HEK293 (cell line): Measurements from ENCODE around the gene ZNF680.
"Not testable (repeated sequence)": the region's sequence is repeated elsewhere in the genome, so short reads cannot be mapped to it uniquely, and the experiment has no call there.

Experiments used
- CTCF ChIA-PET: fragments of 350-600 bp; formaldehyde crosslinking; extraction: SDS; loops from one replicate; lab custom pipeline; 2021; ENCODE audit warnings: antibody characterized with exemption; lab: Yijun Ruan, JAX
- POLR2A ChIA-PET: fragments of 300-600 bp; formaldehyde crosslinking; extraction: SDS; loops from one replicate; lab custom pipeline; 2020; ENCODE audit warnings: antibody characterized with exemption, inconsistent platforms; lab: Yijun Ruan, JAX
- H3K27ac ChIP-seq: fragments of 200-500 bp; sonication (Bioruptor generic); 2 replicates; pipeline ENCODE4 v1.5.1; 2014; ENCODE audit warnings: low read depth, low read length, control low read depth, inconsistent platforms; ENCODE audit errors: extremely low read depth
- H3K36me3 ChIP-seq, 2 experiments: fragments of 200-500 bp in 1 of 2; sonication (Bioruptor generic) in 1 of 2; 1 replicate in 1 of 2; 2 replicates in 1 of 2; pipeline ENCODE4 v1.5.1; 2014 to 2017; ENCODE audit warnings: inconsistent platforms in 2 of 2, low read length in 2 of 2; ENCODE audit not compliant: control insufficient read depth in 2 of 2, insufficient read depth in 1 of 2
- H3K4me1 ChIP-seq: fragments of 200-500 bp; sonication (Bioruptor generic); 2 replicates; pipeline ENCODE4 v1.5.1; 2014; ENCODE audit warnings: mild to moderate bottlenecking, low read length, inconsistent platforms; ENCODE audit not compliant: control insufficient read depth, insufficient read depth
- H3K4me3 ChIP-seq: 2 replicates; pipeline ENCODE4 v1.5.1; 2011; ENCODE audit warnings: low read depth, mild to moderate bottlenecking, control low read depth, low read length, moderate library complexity
- H3K9me3 ChIP-seq: fragments of 200-500 bp; sonication (Bioruptor generic); 2 replicates; pipeline ENCODE4 v1.5.1; 2014; ENCODE audit warnings: low read depth, low read length, inconsistent platforms; ENCODE audit not compliant: control insufficient read depth, insufficient read depth
- MYNN ChIP-seq: fragments of 450-650 bp; formaldehyde crosslinking; IDR thresholded peaks from 2 replicates; pipeline ENCODE4 v1.5.1; 2016; ENCODE audit warnings: missing biosample characterization, missing genetic modification characterization, borderline replicate concordance
- PATZ1 ChIP-seq: fragments of 450-650 bp; formaldehyde crosslinking; IDR thresholded peaks from 2 replicates; pipeline ENCODE4 v1.5.1; 2016; ENCODE audit warnings: missing biosample characterization, missing genetic modification characterization
- SETDB1 ChIP-seq: IDR thresholded peaks from one replicate; pipeline ENCODE4 v1.6.1; 2017; ENCODE audit warnings: mild to moderate bottlenecking, low read length, moderate library complexity, mixed read lengths; ENCODE audit not compliant: insufficient read length
- ZBTB20 ChIP-seq: fragments of 450-650 bp; formaldehyde crosslinking; IDR thresholded peaks from 2 replicates; pipeline ENCODE4 v1.5.1; 2016; ENCODE audit warnings: missing biosample characterization, missing genetic modification characterization
- ZFP37 ChIP-seq: fragments of 450-650 bp; formaldehyde crosslinking; IDR thresholded peaks from 2 replicates; pipeline ENCODE4 v1.5.1; 2016; ENCODE audit warnings: missing biosample characterization, missing genetic modification characterization
- ZNF169 ChIP-seq: fragments of 450-650 bp; formaldehyde crosslinking; IDR thresholded peaks from 2 replicates; pipeline ENCODE4 v1.5.1; 2016; ENCODE audit warnings: missing biosample characterization, missing genetic modification characterization
- ZNF184 ChIP-seq: fragments of 450-650 bp; IDR thresholded peaks from 2 replicates; pipeline ENCODE4 v1.5.1; 2018; ENCODE audit warnings: missing biosample characterization, mild to moderate bottlenecking, missing genetic modification characterization
- ZNF266 ChIP-seq: fragments of 450-650 bp; formaldehyde crosslinking; IDR thresholded peaks from 2 replicates; pipeline ENCODE4 v1.5.1; 2016; ENCODE audit warnings: missing biosample characterization, missing genetic modification characterization, low read depth
- ZNF366 ChIP-seq: fragments of 450-650 bp; formaldehyde crosslinking; conservative IDR thresholded peaks from 2 replicates; pipeline ENCODE4 v1.5.1; 2016; ENCODE audit warnings: missing biosample characterization, missing genetic modification characterization
- ZNF514 ChIP-seq: fragments of 450-650 bp; formaldehyde crosslinking; IDR thresholded peaks from 2 replicates; pipeline ENCODE4 v1.5.1; 2016; ENCODE audit warnings: missing biosample characterization, missing genetic modification characterization
- ZNF530 ChIP-seq: fragments of 450-650 bp; formaldehyde crosslinking; IDR thresholded peaks from 2 replicates; pipeline ENCODE4 v1.5.1; 2016; ENCODE audit warnings: low read depth, missing biosample characterization, missing genetic modification characterization
- ZNF549 ChIP-seq: fragments of 450-650 bp; IDR thresholded peaks from 2 replicates; pipeline ENCODE4 v1.5.1; 2018; ENCODE audit warnings: missing biosample characterization, missing genetic modification characterization, mild to moderate bottlenecking, inconsistent platforms, moderate library complexity
- ZNF677 ChIP-seq: fragments of 450-650 bp; IDR thresholded peaks from 2 replicates; pipeline ENCODE4 v1.5.0; 2018; ENCODE audit warnings: missing biosample characterization, mild to moderate bottlenecking, missing genetic modification characterization, moderate library complexity
- ZNF776 ChIP-seq: fragments of 450-650 bp; formaldehyde crosslinking; IDR thresholded peaks from 2 replicates; pipeline ENCODE4 v1.5.0; 2017; ENCODE audit warnings: missing biosample characterization, missing genetic modification characterization, borderline replicate concordance
- ZNF792 ChIP-seq: fragments of 450-650 bp; formaldehyde crosslinking; IDR thresholded peaks from 2 replicates; pipeline ENCODE4 v1.5.1; 2016; ENCODE audit warnings: missing biosample characterization, missing genetic modification characterization
- ZSCAN4 ChIP-seq: fragments of 450-650 bp; formaldehyde crosslinking; IDR thresholded peaks from 2 replicates; pipeline ENCODE4 v1.5.1; 2017; ENCODE audit warnings: missing biosample characterization, missing genetic modification characterization
- TF ChIP-seq, protein P1 (sequence below): fragments of 450-650 bp; IDR thresholded peaks from 2 replicates; pipeline ENCODE4 v1.5.1; 2018; ENCODE audit warnings: missing biosample characterization, missing genetic modification characterization
- TF ChIP-seq, protein P2 (sequence below): fragments of 450-650 bp; formaldehyde crosslinking; IDR thresholded peaks from 2 replicates; pipeline ENCODE4 v1.5.1; 2016; ENCODE audit warnings: missing biosample characterization, missing genetic modification characterization
- TF ChIP-seq, protein P3 (sequence below): fragments of 450-650 bp; formaldehyde crosslinking; optimal IDR thresholded peaks from 2 replicates; pipeline ENCODE3; 2016; ENCODE audit warnings: missing biosample characterization, mild to moderate bottlenecking, missing genetic modification characterization

Gene ZNF680

GRCh38 chr7:64557601-64558322 lies 5.1 kb downstream of the ZNF680 start (continued):
- TF ChIP-seq PATZ1 (tag by site-specific recombination), result no peak

- Histone ChIP-seq H3K4me3 (no peak overlapping the region), H3K36me3 (peaks cover 0 to 1% of the 10 kb centered on the region in 2 experiments; a peak in 1 of 3 replicates), H3K4me1 (no peaks in the 10 kb centered on the region), H3K9me3 (no peaks in the 10 kb centered on the region; the same call in 1 of the 2 replicates), H3K27ac (no peak overlapping the region)
- TF ChIP-seq, protein P1, sequence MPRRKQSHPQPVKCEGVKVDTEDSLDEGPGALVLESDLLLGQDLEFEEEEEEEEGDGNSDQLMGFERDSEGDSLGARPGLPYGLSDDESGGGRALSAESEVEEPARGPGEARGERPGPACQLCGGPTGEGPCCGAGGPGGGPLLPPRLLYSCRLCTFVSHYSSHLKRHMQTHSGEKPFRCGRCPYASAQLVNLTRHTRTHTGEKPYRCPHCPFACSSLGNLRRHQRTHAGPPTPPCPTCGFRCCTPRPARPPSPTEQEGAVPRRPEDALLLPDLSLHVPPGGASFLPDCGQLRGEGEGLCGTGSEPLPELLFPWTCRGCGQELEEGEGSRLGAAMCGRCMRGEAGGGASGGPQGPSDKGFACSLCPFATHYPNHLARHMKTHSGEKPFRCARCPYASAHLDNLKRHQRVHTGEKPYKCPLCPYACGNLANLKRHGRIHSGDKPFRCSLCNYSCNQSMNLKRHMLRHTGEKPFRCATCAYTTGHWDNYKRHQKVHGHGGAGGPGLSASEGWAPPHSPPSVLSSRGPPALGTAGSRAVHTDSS (tag by site-specific recombination), result no peak
- TF ChIP-seq ZNF366 (tag by site-specific recombination), result no peak
- no peak for TF ChIP-seq ZNF776 (tag by site-specific recombination)
- no peak for TF ChIP-seq ZNF677 (tag by site-specific recombination)
- no peak for TF ChIP-seq ZFP37 (tag by site-specific recombination)
- no peak for TF ChIP-seq ZNF266
- TF ChIP-seq, protein P2, sequence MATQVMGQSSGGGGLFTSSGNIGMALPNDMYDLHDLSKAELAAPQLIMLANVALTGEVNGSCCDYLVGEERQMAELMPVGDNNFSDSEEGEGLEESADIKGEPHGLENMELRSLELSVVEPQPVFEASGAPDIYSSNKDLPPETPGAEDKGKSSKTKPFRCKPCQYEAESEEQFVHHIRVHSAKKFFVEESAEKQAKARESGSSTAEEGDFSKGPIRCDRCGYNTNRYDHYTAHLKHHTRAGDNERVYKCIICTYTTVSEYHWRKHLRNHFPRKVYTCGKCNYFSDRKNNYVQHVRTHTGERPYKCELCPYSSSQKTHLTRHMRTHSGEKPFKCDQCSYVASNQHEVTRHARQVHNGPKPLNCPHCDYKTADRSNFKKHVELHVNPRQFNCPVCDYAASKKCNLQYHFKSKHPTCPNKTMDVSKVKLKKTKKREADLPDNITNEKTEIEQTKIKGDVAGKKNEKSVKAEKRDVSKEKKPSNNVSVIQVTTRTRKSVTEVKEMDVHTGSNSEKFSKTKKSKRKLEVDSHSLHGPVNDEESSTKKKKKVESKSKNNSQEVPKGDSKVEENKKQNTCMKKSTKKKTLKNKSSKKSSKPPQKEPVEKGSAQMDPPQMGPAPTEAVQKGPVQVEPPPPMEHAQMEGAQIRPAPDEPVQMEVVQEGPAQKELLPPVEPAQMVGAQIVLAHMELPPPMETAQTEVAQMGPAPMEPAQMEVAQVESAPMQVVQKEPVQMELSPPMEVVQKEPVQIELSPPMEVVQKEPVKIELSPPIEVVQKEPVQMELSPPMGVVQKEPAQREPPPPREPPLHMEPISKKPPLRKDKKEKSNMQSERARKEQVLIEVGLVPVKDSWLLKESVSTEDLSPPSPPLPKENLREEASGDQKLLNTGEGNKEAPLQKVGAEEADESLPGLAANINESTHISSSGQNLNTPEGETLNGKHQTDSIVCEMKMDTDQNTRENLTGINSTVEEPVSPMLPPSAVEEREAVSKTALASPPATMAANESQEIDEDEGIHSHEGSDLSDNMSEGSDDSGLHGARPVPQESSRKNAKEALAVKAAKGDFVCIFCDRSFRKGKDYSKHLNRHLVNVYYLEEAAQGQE, result no peak
- no peak for TF ChIP-seq ZNF184
- no peak for TF ChIP-seq ZNF514 (tag by site-specific recombination)
- no peak for TF ChIP-seq ZNF792 (tag by site-specific recombination)
- no peak for TF ChIP-seq ZBTB20 (tag by site-specific recombination)
- TF ChIP-seq ZNF530 (tag by site-specific recombination), result no peak
- no peak for TF ChIP-seq ZNF549
- no peak for TF ChIP-seq SETDB1
- no peak for TF ChIP-seq MYNN (tag by site-specific recombination)
- TF ChIP-seq ZNF169 (tag by site-specific recombination), result no peak
- TF ChIP-seq ZSCAN4 (tag by site-specific recombination), result no peak
- TF ChIP-seq, protein P3, sequence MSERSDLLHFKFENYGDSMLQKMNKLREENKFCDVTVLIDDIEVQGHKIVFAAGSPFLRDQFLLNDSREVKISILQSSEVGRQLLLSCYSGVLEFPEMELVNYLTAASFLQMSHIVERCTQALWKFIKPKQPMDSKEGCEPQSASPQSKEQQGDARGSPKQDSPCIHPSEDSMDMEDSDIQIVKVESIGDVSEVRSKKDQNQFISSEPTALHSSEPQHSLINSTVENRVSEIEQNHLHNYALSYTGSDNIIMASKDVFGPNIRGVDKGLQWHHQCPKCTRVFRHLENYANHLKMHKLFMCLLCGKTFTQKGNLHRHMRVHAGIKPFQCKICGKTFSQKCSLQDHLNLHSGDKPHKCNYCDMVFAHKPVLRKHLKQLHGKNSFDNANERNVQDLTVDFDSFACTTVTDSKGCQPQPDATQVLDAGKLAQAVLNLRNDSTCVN, result no peak
- ChIA-PET POLR2A (no interaction called here), CTCF (no interaction called here)
These were observed 7.8 kb downstream of the ZNF680 start for GRCh38 chr7:64555046-64555445.

DNA sequence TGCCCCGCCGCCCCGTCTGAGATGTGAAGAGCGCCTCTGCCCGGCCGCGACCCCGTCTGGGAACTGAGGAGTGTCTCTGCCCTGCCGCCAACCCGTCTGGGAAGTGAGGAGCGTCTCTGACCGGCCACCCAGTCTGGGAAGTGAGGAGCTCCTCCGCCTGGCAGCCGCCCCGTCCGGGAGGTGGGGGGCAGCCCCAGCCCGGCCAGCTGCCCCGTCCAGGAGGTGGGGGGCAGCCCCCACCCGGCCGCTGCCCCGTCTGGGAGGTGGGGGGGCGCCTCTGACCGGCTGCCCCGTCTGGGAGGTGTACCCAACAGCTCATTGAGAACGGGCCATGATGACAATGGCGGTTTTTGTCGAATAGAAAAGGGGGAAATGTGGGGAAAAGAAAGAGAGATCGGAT lies 8.7 kb downstream of the ZNF680 start:
- H3K36me3 ChIP-seq, CTCF ChIA-PET, POLR2A ChIA-PET: not testable (repeated sequence)

More for the DNA sequence above, 8.7 kb downstream of the ZNF680 start:
- not testable (repeated sequence) for H3K4me1 ChIP-seq, H3K27ac ChIP-seq, H3K9me3 ChIP-seq, H3K4me3 ChIP-seq
